HFFc6 (cell line): Measurements from ENCODE around the gene CFAP74. TPM values are rescaled to one million over a fixed set of nuclear protein-coding genes. Genes with fewer than 3 reads are reported as not detected.

Experiments used
- DNase-seq: peaks from one replicate; pipeline ENCODE4 v3.0.0-alpha.2; 2018
- H3K27ac Mint-ChIP-seq: 2 replicates; pipeline ENCODE4 v1.8.0; 2020; ENCODE audit warnings: mild to moderate bottlenecking, mixed read lengths
- H3K27me3 Mint-ChIP-seq: 2 replicates; pipeline ENCODE4 v1.8.0; 2021; ENCODE audit warnings: mild to moderate bottlenecking, moderate library complexity, mixed read lengths; ENCODE audit not compliant: insufficient read depth
- H3K36me3 Mint-ChIP-seq: 2 replicates; pipeline ENCODE4 v1.8.0; 2021; ENCODE audit warnings: low read depth, mixed read lengths
- H3K4me1 Mint-ChIP-seq: 2 replicates; pipeline ENCODE4 v1.8.0; 2020; ENCODE audit warnings: low read depth, mixed read lengths
- H3K4me3 Mint-ChIP-seq: 2 replicates; pipeline ENCODE4 v1.8.0; 2020; ENCODE audit warnings: mild to moderate bottlenecking, moderate library complexity, mixed read lengths
- H3K9me3 Mint-ChIP-seq: 2 replicates; pipeline ENCODE4 v1.8.0; 2020; ENCODE audit warnings: mild to moderate bottlenecking, mixed read lengths
- CTCF ChIP-seq: fragments of 200-600 bp; sonication (generic); IDR thresholded peaks from 2 replicates; pipeline ENCODE4 v1.5.0; 2021; ENCODE audit warnings: antibody characterized with exemption, mild to moderate bottlenecking
- total RNA-seq, 6 experiments: library from RNA; stranded (reverse); fragmentation: NEBNext Ultra II Directional; extraction: Animal tissue kit (Norgen Biotek cat#: 25700); gene quantifications; 2 replicates in 1 of 6; 3 replicates in 5 of 6; pipeline ENCODE4 v1.2.3, GENCODE V29; 2021

Gene CFAP74
- total RNA-seq, 6 experiments from 2014 or later, result not detected

GRCh38 chr1:1874901-1875300, 128.7 kb downstream of the CFAP74 start:
- H3K27ac Mint-ChIP-seq, result no peak overlapping the region
- no peak for TF ChIP-seq CTCF
- H3K4me3 Mint-ChIP-seq, result no peak overlapping the region
- H3K4me1 Mint-ChIP-seq, result peaks cover 67% of the 10 kb centered on the region
- H3K27me3 Mint-ChIP-seq, result peaks cover 4% of the 10 kb centered on the region
- no peaks in the 10 kb centered on the region for H3K9me3 Mint-ChIP-seq
- no peak for DNase-seq
- H3K36me3 Mint-ChIP-seq, result peaks cover 47% of the 10 kb centered on the region

- no peak overlapping the region for H3K4me3 Mint-ChIP-seq
- no peak for DNase-seq
- no peak for TF ChIP-seq CTCF
- H3K4me1 Mint-ChIP-seq, result peaks cover 68% of the 10 kb centered on the region
- H3K36me3 Mint-ChIP-seq, result peaks cover 43% of the 10 kb centered on the region
- H3K9me3 Mint-ChIP-seq, result no peaks in the 10 kb centered on the region
- peak overlapping the region; percentile 6; the same call in 1 of the 2 replicates for H3K27ac Mint-ChIP-seq
- peaks cover 4% of the 10 kb centered on the region for H3K27me3 Mint-ChIP-seq
Observed at GRCh38 chr1:1873186-1873585, 130.4 kb downstream of the CFAP74 start.

- Mint-ChIP-seq H3K4me1 (peaks cover 61% of the 10 kb centered on the region), H3K27me3 (peaks cover 4% of the 10 kb centered on the region), H3K36me3 (peaks cover 43% of the 10 kb centered on the region), H3K27ac (peak overlapping the region; percentile 6), H3K9me3 (no peaks in the 10 kb centered on the region), H3K4me3 (no peak overlapping the region)
- no peak for TF ChIP-seq CTCF
- no peak for DNase-seq
Observed at GRCh38 chr1:1872329-1872994, 131.1 kb downstream of the CFAP74 start.

Other genes starting within 250 kb of the CFAP74 start
- 10 to 100 TPM; 50.3 to 68.8 (median 54.8) TPM for gene NADK, start 225.3 kb downstream of the CFAP74 start, total RNA-seq
- 100 to 1,000 TPM; 502 to 618 (median 574) TPM for gene GNB1, start 112.7 kb downstream of the CFAP74 start, total RNA-seq
- gene CALML6, start 88.5 kb downstream of the CFAP74 start, total RNA-seq, result under 1 TPM in 5 of 6 experiments, not detected in 1; 0.11 to 0.95 (median 0.48) TPM
- under 1 TPM in 3 of 6 experiments, not detected in 3; 0.21 to 0.38 (median 0.25) TPM for gene TMEM52, start 84.5 kb downstream of the CFAP74 start, total RNA-seq
- gene GABRD, start 15.6 kb upstream of the CFAP74 start, total RNA-seq, result not detected
- 1 to 10 TPM in 2 of 6 experiments, under 1 TPM in 4; 0.55 to 1.4 (median 0.95) TPM for gene PRKCZ, start 46.6 kb upstream of the CFAP74 start, total RNA-seq
- 10 to 100 TPM; 75.3 to 97.4 (median 82.7) TPM for gene FAAP20, start 191.0 kb upstream of the CFAP74 start, total RNA-seq
- gene SKI, start 224.5 kb upstream of the CFAP74 start, total RNA-seq, result 10 to 100 TPM; 63.7 to 76.6 (median 66.1) TPM